Measurements from ENCODE around the gene PPIP5K1. TPM values are rescaled to one million over a fixed set of nuclear protein-coding genes. Genes with fewer than 3 reads are reported as not detected.

The PPIP5K1 gene
- total RNA-seq, 2 experiments from 2014 or later = 67.5 to 89.8 TPM

DNA sequence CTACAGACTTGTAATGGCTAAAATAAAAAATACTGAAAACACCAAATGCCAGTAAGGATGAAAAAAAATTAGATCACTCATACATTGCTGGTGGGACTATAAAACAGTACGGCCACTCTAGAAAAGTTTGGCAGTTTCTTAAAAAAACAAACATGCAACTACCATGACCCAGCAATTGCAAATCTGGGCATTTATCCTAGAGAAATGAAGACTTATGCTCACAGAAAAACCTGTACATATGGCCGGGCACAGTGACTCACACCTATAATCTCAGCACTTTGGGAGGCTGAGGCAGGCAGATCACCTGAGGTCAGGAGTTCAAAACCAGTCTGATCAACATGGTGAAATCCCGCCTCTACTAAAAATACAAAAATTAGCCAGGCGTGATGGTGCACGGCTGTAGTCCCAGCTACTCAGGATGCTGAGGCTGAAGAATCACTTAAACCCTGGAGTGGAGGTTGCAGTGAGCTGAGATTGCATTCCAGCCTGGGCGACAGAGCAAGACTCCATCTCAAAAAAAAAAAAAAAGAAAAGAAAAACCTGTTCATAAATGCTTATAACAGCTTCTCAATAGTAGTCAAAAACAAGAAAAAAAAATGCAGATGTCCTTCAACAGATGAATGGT, 102.6 kb downstream of the PPIP5K1 start:
- Histone ChIP-seq H4K20me1 (ENCODE audit: insufficient read depth, low read length) (no peaks in the 10 kb centered on the region), H3K9me2 (ENCODE audit: insufficient read depth, low read length) (no peaks in the 10 kb centered on the region), H2AFZ (ENCODE audit: low read length) (no peak overlapping the region), H3K36me3 (ENCODE audit: insufficient read depth, low read length) (peaks cover 72% of the 10 kb centered on the region), H3K79me2 (ENCODE audit: insufficient read depth, low read depth, low read length) (peaks cover 10% of the 10 kb centered on the region; the same call in 1 of the 2 replicates), H3K27ac (ENCODE audit: low read depth, low read length, poor library complexity, severe bottlenecking) (no peak overlapping the region), H3K9me3 (ENCODE audit: low read length) (no peaks in the 10 kb centered on the region), H3K4me1 (ENCODE audit: insufficient read depth, low read length, poor library complexity, severe bottlenecking) (peaks cover 8% of the 10 kb centered on the region), H3K4me2 (ENCODE audit: low read length) (no peak overlapping the region), H3K4me3 (ENCODE audit: low read depth, low read length, poor library complexity, severe bottlenecking) (no peak overlapping the region)
- TF ChIP-seq, protein P1, sequence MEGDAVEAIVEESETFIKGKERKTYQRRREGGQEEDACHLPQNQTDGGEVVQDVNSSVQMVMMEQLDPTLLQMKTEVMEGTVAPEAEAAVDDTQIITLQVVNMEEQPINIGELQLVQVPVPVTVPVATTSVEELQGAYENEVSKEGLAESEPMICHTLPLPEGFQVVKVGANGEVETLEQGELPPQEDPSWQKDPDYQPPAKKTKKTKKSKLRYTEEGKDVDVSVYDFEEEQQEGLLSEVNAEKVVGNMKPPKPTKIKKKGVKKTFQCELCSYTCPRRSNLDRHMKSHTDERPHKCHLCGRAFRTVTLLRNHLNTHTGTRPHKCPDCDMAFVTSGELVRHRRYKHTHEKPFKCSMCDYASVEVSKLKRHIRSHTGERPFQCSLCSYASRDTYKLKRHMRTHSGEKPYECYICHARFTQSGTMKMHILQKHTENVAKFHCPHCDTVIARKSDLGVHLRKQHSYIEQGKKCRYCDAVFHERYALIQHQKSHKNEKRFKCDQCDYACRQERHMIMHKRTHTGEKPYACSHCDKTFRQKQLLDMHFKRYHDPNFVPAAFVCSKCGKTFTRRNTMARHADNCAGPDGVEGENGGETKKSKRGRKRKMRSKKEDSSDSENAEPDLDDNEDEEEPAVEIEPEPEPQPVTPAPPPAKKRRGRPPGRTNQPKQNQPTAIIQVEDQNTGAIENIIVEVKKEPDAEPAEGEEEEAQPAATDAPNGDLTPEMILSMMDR (conservative IDR thresholded peaks at IDR 0.05; ENCODE audit: low read length) = no peak
- no peak for TF ChIP-seq EZH2phosphoT487 (IDR thresholded peaks at IDR 0.05; ENCODE audit: borderline replicate concordance, low read depth, low read length)
- BruUV-seq (replicated peaks) = no TSS peak
- ChIA-PET CTCF (ENCODE audit: unreplicated experiment) (no interaction called here), POLR2A (interaction anchor here (0.6 kb wide), 1 partner anchor 810 kb away, joined by 5 read pairs; no protein-coding TSS in a partner anchor)
- no peak for DNase-seq (ENCODE audit: low spot score)
- intact Hi-C loops (cut with micrococcal nuclease; ENCODE audit: unreplicated experiment) = no loop called here

DNA sequence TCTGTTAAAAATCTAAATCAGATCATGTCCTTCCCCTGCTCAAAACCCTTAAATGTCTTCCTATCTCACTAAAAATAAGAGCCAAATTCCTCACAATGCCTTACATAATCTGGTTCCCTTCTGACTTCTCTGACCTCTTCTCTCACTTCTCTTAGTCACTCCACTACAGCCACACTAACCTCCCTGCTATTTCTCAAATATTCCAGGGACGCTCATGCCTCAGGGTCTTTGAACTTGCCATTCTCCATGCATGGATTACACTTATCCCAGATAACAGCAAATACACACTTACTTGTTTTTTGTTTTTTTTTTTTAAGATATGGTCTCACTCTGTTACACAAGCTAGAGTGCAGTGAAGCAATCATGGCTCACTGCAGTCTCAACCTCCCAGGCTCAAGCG, 105.6 kb downstream of the PPIP5K1 start:
- Histone ChIP-seq H3K9me2 (ENCODE audit: insufficient read depth, low read length) (no peaks in the 10 kb centered on the region), H3K79me2 (ENCODE audit: insufficient read depth, low read depth, low read length) (no peaks in the 10 kb centered on the region), H3K4me2 (ENCODE audit: low read length) (no peak overlapping the region), H3K4me3 (ENCODE audit: low read depth, low read length, poor library complexity, severe bottlenecking) (no peak overlapping the region), H3K9me3 (ENCODE audit: low read length) (no peaks in the 10 kb centered on the region), H3K36me3 (ENCODE audit: insufficient read depth, low read length) (peaks cover 66% of the 10 kb centered on the region), H3K4me1 (ENCODE audit: insufficient read depth, low read length, poor library complexity, severe bottlenecking) (no peaks in the 10 kb centered on the region), H2AFZ (ENCODE audit: low read length) (no peak overlapping the region), H3K27ac (ENCODE audit: low read depth, low read length, poor library complexity, severe bottlenecking) (no peak overlapping the region), H4K20me1 (ENCODE audit: insufficient read depth, low read length) (no peaks in the 10 kb centered on the region)
- intact Hi-C loops (cut with micrococcal nuclease; ENCODE audit: unreplicated experiment) = no loop called here
- TF ChIP-seq, protein P1 (conservative IDR thresholded peaks at IDR 0.05; ENCODE audit: low read length) = no peak
- no peak for TF ChIP-seq EZH2phosphoT487 (IDR thresholded peaks at IDR 0.05; ENCODE audit: borderline replicate concordance, low read depth, low read length)
- DNase-seq (ENCODE audit: low spot score) = no peak
- POLR2A ChIA-PET = interaction anchor here (0.6 kb wide), 1 partner anchor 8 kb away, joined by 4 read pairs; the partner anchor contains the start of gene TP53BP1
- CTCF ChIA-PET (ENCODE audit: unreplicated experiment) = no interaction called here
- no TSS peak for BruUV-seq (replicated peaks)

Small RNA genes within 50 kb of the gene (small RNA-seq; reads per million reads assigned to genes)
- gene RNU6-554P (not detected), gene RNU6-610P (not detected)

Other genes starting within 250 kb of the PPIP5K1 start
- 70.6 and 73.7 TPM in 2 replicates for gene ZSCAN29, start 219.2 kb downstream of the PPIP5K1 start, total RNA-seq (2014; rRNA removed; shearing (Covaris generic))
- gene ZSCAN29, start 219.2 kb downstream of the PPIP5K1 start, total RNA-seq (2022) = 30.2 and 34.5 TPM in 2 replicates
- 31.4 and 36.0 TPM in 2 replicates for gene TUBGCP4, start 219.1 kb downstream of the PPIP5K1 start, total RNA-seq (2014; rRNA removed; shearing (Covaris generic))
- 43.9 and 44.9 TPM in 2 replicates for gene TUBGCP4, start 219.1 kb downstream of the PPIP5K1 start, total RNA-seq (2022)
- 69.3 and 88.1 TPM in 2 replicates for gene TP53BP1, start 97.1 kb downstream of the PPIP5K1 start, total RNA-seq (2014; rRNA removed; shearing (Covaris generic))
- gene TP53BP1, start 97.1 kb downstream of the PPIP5K1 start, total RNA-seq (2022) = 51.8 and 55.1 TPM in 2 replicates
- gene MAP1A, start 72.6 kb downstream of the PPIP5K1 start, total RNA-seq (2014; rRNA removed; shearing (Covaris generic)) = 3.8 and 4.0 TPM in 2 replicates
- gene MAP1A, start 72.6 kb downstream of the PPIP5K1 start, total RNA-seq (2022) = 2.7 and 3.3 TPM in 2 replicates
- gene CKMT1B, start 3.8 kb upstream of the PPIP5K1 start, total RNA-seq (2014; rRNA removed; shearing (Covaris generic)) = 0.25 and 0.51 TPM in 2 replicates
- 3.8 and 4.1 TPM in 2 replicates for gene CKMT1B, start 3.8 kb upstream of the PPIP5K1 start, total RNA-seq (2022)
- gene STRC, start 28.6 kb upstream of the PPIP5K1 start, total RNA-seq (2014; rRNA removed; shearing (Covaris generic)) = 1.8 and 2.1 TPM in 2 replicates
- gene STRC, start 28.6 kb upstream of the PPIP5K1 start, total RNA-seq (2022) = 1.5 and 1.8 TPM in 2 replicates
- gene CATSPER2, start 58.6 kb upstream of the PPIP5K1 start, total RNA-seq (2014; rRNA removed; shearing (Covaris generic)) = 15.3 and 34.7 TPM in 2 replicates
- 13.9 and 17.0 TPM in 2 replicates for gene CATSPER2, start 58.6 kb upstream of the PPIP5K1 start, total RNA-seq (2022)
- gene CKMT1A, start 103.7 kb upstream of the PPIP5K1 start, total RNA-seq (2014; rRNA removed; shearing (Covaris generic)) = 0.16 and 0.28 TPM in 2 replicates
- 4.0 and 6.1 TPM in 2 replicates for gene CKMT1A, start 103.7 kb upstream of the PPIP5K1 start, total RNA-seq (2022)
- gene PDIA3, start 156.2 kb upstream of the PPIP5K1 start, total RNA-seq (2014; rRNA removed; shearing (Covaris generic)) = 79.1 and 82.1 TPM in 2 replicates
- gene PDIA3, start 156.2 kb upstream of the PPIP5K1 start, total RNA-seq (2022) = 243 and 293 TPM in 2 replicates
- 296 and 306 TPM in 2 replicates for gene ELL3, start 186.8 kb upstream of the PPIP5K1 start, total RNA-seq (2014; rRNA removed; shearing (Covaris generic))
- gene ELL3, start 186.8 kb upstream of the PPIP5K1 start, total RNA-seq (2022) = 116 and 134 TPM in 2 replicates
- gene SERF2, start 202.1 kb upstream of the PPIP5K1 start, total RNA-seq (2014; rRNA removed; shearing (Covaris generic)) = 581 and 622 TPM in 2 replicates
- 1,328 and 1,370 TPM in 2 replicates for gene SERF2, start 202.1 kb upstream of the PPIP5K1 start, total RNA-seq (2022)
- gene SERINC4, start 210.0 kb upstream of the PPIP5K1 start, total RNA-seq (2014; rRNA removed; shearing (Covaris generic)) = 0.23 and 0.60 TPM in 2 replicates
- gene SERINC4, start 210.0 kb upstream of the PPIP5K1 start, total RNA-seq (2022) = 1.1 and 1.9 TPM in 2 replicates
- 16.1 and 25.0 TPM in 2 replicates for gene HYPK, start 210.4 kb upstream of the PPIP5K1 start, total RNA-seq (2014; rRNA removed; shearing (Covaris generic))
- 48.9 and 53.6 TPM in 2 replicates for gene HYPK, start 210.4 kb upstream of the PPIP5K1 start, total RNA-seq (2022)
- gene MFAP1, start 234.5 kb upstream of the PPIP5K1 start, total RNA-seq (2014; rRNA removed; shearing (Covaris generic)) = 25.3 and 43.4 TPM in 2 replicates
- 57.2 and 72.1 TPM in 2 replicates for gene MFAP1, start 234.5 kb upstream of the PPIP5K1 start, total RNA-seq (2022)
- gene WDR76, start 236.8 kb upstream of the PPIP5K1 start, total RNA-seq (2014; rRNA removed; shearing (Covaris generic)) = 126 and 139 TPM in 2 replicates
- gene WDR76, start 236.8 kb upstream of the PPIP5K1 start, total RNA-seq (2022) = 170 and 186 TPM in 2 replicates